ENCODE measurements around the gene TJP2. TPM values are rescaled to one million over a fixed set of nuclear protein-coding genes. Genes with fewer than 3 reads are reported as not detected.

Gene TJP2
- total and polyA plus RNA-seq, 10 of the 15 experiments (the other 5 are each of a cell fraction or from before 2014, with no cell fraction given): 6.4 to 59.9 (median 29.7) TPM

DNA sequence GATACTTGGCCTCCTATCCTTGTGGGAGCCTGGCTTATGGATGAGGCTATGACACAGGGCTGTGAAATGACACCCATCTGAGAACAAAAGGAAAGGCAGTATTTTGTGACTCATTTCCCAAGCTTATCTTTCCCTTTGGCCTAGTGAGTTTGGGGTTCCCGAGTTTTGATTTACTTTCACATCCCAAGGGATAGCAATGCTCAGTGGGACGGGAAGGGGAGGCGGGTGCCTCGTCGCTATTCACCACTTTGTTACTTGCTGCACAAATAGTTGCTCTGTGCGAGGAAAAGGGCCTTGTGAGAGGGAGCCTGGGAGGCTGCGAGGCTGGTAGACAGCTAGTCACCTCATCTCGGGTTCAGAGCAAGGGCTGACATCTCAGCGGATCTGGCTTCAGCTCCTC, 91.8 kb downstream of the TJP2 start:
- Histone ChIP-seq H3K27me3 (replicated peaks in 1 of 2; ENCODE audit: control insufficient read depth in 2 of 2, insufficient read depth in 2 of 2, low read length in 1 of 2) (no peaks in the 10 kb centered on the region; a peak in 1 of 4 replicates), H3K4me2 (ENCODE audit: control insufficient read depth, insufficient read depth) (no peak overlapping the region), H4K20me1 (ENCODE audit: control insufficient read depth, insufficient read depth) (no peaks in the 10 kb centered on the region), H2AFZ (ENCODE audit: control insufficient read depth, low read depth, low read length) (no peak overlapping the region), H3K4me3 (no peak overlapping the region), H3K4me1 (ENCODE audit: control insufficient read depth, insufficient read depth, low read length) (no peaks in the 10 kb centered on the region), H3K9me3 (replicated peaks; ENCODE audit: control insufficient read depth, insufficient read depth, low read length) (no peaks in the 10 kb centered on the region), H3K79me2 (ENCODE audit: control insufficient read depth, insufficient read depth, low read length) (no peaks in the 10 kb centered on the region), H3K9ac (ENCODE audit: control insufficient read depth, insufficient read depth, low read length) (no peak overlapping the region), H3K36me3 (ENCODE audit: control insufficient read depth in 2 of 2, insufficient read depth in 2 of 2, low read length in 1 of 2) (no peaks in the 10 kb centered on the region), H3K27ac (ENCODE audit: control insufficient read depth, insufficient read depth) (no peak overlapping the region)
- 57% methylated on average over 9 of the region's 9 CpGs for WGBS (ENCODE audit: insufficient coverage, insufficient replicate concordance, low lambda C conversion rate, missing lambda C conversion rate)
- POLR2A ChIA-PET: no interaction called here
- ATAC-seq (no peak), DNase-seq (ENCODE audit: low read depth, low spot score) (no peak), FAIRE-seq (no peak)
- SMC1A ChIA-PET (ENCODE audit: uncharacterized antibody, unreplicated experiment): no interaction called here
- BruUV-seq (replicated peaks): no TSS peak
- in situ Hi-C loops (cut with MboI) (loop anchor here (5.0 kb wide), 1 partner anchor 49 kb away; no protein-coding TSS in a partner anchor), intact Hi-C loops (cut with micrococcal nuclease; ENCODE audit: unreplicated experiment) (no loop called here)
- CTCF ChIA-PET: no interaction called here
- RAD21 ChIA-PET (ENCODE audit: unreplicated experiment): no interaction called here
- no peak for TF ChIP-seq YY1 (IDR thresholded peaks at IDR 0.05; ENCODE audit: low read depth, low read length)
- no peak for TF ChIP-seq PAX5 (IDR thresholded peaks at IDR 0.05; ENCODE audit: borderline replicate concordance, low read depth, low read length)
- TF ChIP-seq CBX5 (IDR thresholded peaks at IDR 0.05; ENCODE audit: low read depth): no peak
- no peak for TF ChIP-seq NR2C2 (IDR thresholded peaks at IDR 0.05; ENCODE audit: borderline replicate concordance, control insufficient read depth, insufficient read length, low read depth)
- no peak for TF ChIP-seq SUZ12 (IDR thresholded peaks at IDR 0.05; ENCODE audit: unreplicated experiment)
- TF ChIP-seq, protein P1, sequence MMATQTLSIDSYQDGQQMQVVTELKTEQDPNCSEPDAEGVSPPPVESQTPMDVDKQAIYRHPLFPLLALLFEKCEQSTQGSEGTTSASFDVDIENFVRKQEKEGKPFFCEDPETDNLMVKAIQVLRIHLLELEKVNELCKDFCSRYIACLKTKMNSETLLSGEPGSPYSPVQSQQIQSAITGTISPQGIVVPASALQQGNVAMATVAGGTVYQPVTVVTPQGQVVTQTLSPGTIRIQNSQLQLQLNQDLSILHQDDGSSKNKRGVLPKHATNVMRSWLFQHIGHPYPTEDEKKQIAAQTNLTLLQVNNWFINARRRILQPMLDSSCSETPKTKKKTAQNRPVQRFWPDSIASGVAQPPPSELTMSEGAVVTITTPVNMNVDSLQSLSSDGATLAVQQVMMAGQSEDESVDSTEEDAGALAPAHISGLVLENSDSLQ (IDR thresholded peaks at IDR 0.05): no peak
- TF ChIP-seq, protein P2, sequence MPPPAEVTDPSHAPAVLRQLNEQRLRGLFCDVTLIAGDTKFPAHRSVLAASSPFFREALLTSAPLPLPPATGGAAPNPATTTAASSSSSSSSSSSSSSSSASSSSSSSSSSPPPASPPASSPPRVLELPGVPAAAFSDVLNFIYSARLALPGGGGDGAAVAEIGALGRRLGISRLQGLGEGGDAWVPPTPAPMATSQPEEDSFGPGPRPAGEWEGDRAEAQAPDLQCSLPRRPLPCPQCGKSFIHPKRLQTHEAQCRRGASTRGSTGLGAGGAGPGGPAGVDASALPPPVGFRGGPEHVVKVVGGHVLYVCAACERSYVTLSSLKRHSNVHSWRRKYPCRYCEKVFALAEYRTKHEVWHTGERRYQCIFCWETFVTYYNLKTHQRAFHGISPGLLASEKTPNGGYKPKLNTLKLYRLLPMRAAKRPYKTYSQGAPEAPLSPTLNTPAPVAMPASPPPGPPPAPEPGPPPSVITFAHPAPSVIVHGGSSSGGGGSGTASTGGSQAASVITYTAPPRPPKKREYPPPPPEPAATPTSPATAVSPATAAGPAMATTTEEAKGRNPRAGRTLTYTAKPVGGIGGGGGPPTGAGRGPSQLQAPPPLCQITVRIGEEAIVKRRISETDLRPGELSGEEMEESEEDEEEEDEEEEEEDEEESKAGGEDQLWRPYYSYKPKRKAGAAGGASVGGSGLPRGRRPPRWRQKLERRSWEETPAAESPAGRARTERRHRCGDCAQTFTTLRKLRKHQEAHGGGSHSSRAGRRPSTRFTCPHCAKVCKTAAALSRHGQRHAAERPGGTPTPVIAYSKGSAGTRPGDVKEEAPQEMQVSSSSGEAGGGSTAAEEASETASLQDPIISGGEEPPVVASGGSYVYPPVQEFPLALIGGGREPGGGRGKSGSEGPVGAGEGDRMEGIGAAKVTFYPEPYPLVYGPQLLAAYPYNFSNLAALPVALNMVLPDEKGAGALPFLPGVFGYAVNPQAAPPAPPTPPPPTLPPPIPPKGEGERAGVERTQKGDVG (CRISPR knock-in tag; IDR thresholded peaks at IDR 0.05): no peak
- TF ChIP-seq JUND (IDR thresholded peaks at IDR 0.05; ENCODE audit: low read depth, low read length): no peak
- no peak for TF ChIP-seq MEF2A (IDR thresholded peaks at IDR 0.05; ENCODE audit: insufficient read depth, low read depth, low read length)
- TF ChIP-seq ZNF217 (IDR thresholded peaks at IDR 0.05): no peak
- TF ChIP-seq EGR1 (IDR thresholded peaks at IDR 0.05; ENCODE audit: borderline replicate concordance in 1 of 2, low read depth in 2 of 2, low read length in 2 of 2): no peak
- TF ChIP-seq, protein P3, sequence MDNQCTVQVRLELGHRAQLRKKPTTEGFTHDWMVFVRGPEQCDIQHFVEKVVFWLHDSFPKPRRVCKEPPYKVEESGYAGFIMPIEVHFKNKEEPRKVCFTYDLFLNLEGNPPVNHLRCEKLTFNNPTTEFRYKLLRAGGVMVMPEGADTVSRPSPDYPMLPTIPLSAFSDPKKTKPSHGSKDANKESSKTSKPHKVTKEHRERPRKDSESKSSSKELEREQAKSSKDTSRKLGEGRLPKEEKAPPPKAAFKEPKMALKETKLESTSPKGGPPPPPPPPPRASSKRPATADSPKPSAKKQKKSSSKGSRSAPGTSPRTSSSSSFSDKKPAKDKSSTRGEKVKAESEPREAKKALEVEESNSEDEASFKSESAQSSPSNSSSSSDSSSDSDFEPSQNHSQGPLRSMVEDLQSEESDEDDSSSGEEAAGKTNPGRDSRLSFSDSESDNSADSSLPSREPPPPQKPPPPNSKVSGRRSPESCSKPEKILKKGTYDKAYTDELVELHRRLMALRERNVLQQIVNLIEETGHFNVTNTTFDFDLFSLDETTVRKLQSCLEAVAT (IDR thresholded peaks at IDR 0.05): no peak
- TF ChIP-seq, protein P4, sequence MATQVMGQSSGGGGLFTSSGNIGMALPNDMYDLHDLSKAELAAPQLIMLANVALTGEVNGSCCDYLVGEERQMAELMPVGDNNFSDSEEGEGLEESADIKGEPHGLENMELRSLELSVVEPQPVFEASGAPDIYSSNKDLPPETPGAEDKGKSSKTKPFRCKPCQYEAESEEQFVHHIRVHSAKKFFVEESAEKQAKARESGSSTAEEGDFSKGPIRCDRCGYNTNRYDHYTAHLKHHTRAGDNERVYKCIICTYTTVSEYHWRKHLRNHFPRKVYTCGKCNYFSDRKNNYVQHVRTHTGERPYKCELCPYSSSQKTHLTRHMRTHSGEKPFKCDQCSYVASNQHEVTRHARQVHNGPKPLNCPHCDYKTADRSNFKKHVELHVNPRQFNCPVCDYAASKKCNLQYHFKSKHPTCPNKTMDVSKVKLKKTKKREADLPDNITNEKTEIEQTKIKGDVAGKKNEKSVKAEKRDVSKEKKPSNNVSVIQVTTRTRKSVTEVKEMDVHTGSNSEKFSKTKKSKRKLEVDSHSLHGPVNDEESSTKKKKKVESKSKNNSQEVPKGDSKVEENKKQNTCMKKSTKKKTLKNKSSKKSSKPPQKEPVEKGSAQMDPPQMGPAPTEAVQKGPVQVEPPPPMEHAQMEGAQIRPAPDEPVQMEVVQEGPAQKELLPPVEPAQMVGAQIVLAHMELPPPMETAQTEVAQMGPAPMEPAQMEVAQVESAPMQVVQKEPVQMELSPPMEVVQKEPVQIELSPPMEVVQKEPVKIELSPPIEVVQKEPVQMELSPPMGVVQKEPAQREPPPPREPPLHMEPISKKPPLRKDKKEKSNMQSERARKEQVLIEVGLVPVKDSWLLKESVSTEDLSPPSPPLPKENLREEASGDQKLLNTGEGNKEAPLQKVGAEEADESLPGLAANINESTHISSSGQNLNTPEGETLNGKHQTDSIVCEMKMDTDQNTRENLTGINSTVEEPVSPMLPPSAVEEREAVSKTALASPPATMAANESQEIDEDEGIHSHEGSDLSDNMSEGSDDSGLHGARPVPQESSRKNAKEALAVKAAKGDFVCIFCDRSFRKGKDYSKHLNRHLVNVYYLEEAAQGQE (IDR thresholded peaks at IDR 0.05; ENCODE audit: low read depth, low read length): no peak

All from GM12878 (cell line).